Measurements from ENCODE around the gene TACO1.

Gene TACO1

DNA sequence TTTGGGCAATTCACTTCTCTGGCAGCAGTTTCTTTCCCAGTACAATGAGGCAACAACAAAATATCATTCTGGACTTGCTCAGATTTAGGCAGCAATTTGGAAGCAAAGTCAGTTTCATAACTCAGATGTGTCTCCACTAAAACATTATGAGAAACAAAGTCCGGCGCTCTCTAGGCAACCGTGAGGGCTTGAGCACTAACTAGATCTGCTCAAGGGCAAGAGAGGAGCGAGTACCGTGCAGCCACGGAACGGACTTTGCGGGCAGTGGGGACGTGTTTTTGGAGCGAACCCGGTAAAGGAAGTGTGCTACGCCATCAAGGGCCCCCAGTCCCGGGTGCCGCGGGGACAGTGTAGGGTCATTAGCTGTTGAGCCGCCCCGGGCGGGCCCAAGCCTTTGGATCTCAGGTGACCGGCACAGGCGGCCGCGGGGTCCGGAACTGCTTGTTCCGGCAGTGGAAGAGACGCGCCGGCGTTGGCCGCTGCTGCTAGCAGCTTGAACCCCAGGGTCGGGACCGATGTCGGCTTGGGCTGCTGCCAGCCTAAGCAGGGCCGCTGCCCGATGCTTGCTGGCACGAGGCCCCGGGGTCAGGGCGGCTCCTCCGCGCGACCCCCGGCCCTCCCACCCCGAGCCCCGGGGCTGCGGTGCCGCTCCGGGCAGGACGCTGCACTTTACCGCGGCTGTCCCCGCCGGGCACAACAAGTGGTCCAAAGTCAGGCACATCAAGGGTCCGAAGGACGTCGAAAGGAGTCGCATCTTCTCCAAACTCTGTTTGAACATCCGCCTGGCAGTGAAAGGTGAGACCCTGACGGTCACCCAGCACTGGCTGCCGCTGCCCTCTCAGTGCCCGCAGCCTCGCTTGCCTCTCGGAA lies at the start of gene TACO1:
Gene TACO1, plus strand, starts transcription at position 327 of the 870 bp plus-strand sequence. Its CDS starts 189 bp downstream, at position 516.
- DNase-seq: peak; percentile 65

DNA sequence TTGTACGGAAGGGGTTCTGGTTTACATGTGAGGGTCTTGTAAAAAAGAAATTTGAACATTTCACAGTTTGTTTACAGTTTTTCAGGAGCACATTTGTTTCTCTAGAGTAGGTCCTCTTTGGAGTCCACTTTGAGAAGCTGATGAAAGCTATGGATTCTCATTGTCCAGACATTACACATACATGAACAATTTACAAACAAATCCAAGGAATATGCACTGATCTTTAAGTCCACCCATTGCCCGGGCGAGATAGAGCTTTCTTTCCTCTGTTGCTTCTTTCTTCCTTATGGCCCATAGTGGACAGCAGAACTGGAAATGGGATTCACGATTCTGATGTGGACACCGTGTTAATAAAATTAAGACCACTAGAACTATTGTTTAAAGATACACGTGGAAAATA lies 48.5 kb upstream of the TACO1 start:
- DNase-seq: no peak

DNA sequence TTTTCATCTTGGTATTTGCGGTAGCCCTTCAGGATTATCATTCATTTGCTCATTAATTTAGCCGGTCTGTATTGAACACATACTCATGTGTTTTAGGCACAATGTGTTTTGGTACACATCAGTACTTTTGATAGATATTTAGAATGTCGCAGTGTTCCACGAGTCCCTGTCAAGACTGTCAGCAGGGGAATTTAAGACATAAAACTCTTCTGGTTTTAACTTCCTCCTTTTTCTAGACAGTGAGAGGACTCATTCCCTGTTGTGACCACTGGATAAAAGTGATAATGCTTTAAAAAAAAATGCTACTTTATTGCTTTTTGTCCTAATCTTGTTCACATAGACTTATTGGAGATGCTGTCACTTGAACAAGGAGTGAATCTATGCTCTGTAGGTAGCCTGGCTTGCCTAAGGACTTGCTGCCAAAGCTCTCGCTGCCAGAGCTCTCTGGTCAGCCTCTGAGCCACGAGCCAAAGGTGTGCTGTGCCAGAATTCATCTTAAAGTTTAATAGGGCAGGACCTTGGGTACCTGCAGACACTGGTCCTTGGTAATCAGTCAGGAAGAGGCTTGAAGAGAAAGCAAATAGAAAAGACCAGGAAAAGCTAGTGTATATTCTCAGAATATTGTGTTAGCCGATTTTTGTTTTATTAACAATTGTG lies 45.1 kb upstream of the TACO1 start:
- no peak for DNase-seq

DNA sequence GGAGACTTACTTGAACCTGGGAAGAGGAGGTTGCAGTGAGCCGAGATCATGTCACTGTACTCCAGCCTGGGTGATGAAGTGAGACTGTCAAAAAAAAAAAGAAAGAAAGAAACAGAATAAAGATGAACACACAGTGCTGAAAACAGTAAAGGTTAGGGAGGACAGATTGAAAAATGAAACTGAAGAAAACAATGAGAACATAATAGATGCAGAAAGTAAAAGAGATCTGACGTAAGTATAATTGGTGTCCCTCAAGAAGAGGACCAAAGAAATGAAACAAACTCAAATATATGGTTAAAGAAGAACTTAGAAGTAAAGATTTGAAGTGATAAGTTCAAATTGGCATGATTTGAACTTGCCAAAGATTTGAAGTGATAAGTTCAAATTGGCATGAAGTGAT lies 43.3 kb upstream of the TACO1 start:
- DNase-seq: no peak

- no peak for DNase-seq
Measured at GRCh38 chr17:63558441-63558840, 42.3 kb upstream of the TACO1 start.

- no peak for DNase-seq
Measured at GRCh38 chr17:63561819-63562218, 38.9 kb upstream of the TACO1 start.

DNA sequence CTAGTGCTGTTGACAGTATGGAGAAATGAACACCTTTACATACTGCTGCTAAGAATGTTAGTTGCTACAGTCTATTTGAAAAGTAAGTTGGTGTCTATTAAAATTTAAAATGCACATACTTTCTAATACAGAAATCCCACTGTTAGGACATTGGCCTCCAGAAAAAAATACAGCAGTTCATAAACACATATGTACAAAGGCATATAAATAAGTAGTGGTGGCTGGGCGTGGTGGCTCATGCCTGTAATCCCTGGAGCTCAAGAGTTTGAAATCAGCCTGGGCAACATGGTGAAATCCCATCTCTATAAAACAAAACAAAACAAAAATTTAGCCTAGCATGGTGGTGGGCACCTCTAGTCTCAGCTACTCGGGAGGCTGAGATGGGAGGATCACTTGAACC lies 37.4 kb upstream of the TACO1 start:
- DNase-seq: no peak

DNA sequence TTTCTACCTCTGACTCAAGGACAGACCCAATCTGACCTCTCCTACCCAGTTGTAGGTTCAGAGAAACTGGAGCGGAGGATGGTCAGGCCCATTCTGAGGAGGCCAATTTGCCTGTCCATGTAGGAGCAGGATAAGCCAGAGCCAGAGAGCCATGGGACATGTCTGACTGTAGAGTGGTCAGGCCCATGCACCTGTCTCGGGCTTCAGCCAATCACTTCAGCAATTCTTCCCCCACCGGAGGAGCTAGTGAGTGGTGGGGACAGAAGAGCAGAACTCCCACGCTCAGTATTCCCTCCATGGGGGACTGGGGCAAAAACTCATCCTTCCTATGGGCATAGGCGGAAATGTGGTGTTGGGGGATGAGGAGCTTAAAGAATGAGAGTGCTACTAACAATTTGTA lies 36.1 kb upstream of the TACO1 start:
- no peak for DNase-seq

DNA sequence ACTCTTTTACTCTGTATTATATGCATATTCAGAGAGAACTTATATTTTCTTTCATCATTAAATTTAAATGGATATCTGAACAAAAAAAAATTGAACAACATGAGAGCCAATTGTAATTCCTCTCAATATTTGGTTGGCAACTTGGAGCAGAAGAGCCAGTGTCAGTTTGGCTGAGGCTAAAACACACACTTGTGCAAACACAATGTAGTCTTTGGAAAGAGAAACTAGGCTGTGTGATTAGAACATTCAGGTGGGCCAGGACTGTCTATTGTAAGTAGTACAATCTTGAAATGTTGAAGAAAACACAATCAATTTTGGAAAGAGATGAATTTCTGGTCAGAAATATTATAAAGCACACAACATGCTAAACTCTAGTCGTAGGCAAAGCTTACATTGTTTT lies 33.5 kb upstream of the TACO1 start:
- no peak for DNase-seq

DNA sequence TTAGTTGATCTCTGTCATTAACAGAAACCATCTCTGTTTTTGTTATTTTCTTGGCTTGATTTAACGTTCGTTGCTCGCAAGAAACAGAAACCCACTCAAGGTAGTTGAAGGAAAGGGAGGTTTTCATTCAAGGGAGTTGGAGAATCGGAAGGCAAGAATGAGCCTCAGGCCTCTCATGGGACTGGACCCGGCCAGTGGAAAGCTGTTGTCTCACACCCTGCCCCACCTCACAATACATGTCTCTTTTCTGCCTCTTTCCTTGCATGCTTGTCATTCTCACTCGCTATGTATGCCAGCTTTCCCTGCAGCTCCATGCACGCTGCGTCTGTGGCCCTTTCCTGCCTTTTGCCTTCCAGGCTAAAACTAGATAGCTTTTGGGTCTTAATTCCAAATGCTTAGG lies 32.1 kb upstream of the TACO1 start:
- DNase-seq: no peak

DNA sequence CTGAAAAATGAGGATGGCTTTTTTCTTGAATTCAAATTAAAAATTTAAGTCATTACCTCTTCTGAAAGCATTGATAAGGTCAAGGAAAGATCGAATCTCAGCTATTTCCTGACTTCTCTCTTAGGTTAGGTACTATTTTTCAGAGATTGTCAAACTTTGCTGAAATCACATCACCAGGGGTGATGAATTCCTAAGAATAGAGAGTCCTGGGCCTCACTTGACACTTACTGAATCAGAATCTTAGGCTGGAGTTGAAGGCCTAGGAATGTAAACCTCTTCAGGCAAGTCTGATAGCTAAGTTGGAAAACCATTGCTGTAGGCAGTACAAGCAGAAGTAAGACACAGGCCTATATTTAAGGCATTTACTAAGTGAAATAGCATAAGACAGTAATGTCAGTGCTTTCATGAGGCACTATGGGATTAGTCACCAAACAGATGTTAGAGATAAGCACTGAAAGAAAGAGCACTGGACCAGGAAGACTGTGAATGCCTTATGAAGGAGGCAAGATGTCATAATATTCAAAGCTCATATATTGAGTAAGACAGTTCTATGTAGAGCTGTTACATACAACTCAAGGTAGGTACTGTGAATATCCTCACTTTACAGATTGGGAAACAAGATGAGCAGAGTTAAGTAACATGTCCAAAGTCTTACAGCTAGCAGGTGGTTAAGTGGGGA lies 28.9 kb upstream of the TACO1 start:
- no peak for DNase-seq

GRCh38 chr17:63573634-63574033 lies 27.1 kb upstream of the TACO1 start:
- no peak for DNase-seq

DNA sequence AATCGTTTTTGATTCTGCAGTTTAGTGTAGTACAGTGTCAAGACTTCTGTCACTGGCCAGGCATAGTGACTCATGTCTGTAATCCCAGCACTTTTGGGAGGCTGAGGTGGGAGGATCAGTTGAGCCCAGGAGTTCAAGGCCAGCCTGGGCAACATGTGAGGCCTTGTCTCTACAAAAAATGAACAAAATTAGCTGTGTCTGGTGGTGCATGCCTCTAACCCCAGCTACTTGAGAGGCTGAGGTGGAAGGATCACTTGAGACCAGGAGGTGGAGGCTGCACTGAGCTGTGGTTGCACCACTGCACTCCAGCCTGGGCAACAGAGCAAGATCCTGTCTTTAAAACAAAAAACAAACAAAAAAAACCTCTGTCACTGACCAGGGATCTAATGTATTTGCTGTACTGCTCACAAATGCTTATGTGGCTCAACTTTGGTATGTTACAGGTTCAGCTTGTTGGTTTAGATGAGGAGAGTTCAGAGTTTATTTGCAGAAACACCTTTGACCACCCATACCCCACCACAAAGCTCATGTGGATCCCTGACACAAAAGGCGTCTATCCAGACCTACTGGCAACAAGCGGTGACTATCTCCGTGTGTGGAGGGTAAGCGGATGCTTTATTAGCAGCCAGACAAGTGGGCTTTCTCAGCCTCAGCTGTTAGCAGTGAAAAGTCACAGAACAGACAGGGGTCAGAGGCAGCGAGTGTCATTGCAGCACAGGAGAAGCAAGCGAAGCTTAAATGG lies 22.5 kb upstream of the TACO1 start:
- DNase-seq: no peak

DNA sequence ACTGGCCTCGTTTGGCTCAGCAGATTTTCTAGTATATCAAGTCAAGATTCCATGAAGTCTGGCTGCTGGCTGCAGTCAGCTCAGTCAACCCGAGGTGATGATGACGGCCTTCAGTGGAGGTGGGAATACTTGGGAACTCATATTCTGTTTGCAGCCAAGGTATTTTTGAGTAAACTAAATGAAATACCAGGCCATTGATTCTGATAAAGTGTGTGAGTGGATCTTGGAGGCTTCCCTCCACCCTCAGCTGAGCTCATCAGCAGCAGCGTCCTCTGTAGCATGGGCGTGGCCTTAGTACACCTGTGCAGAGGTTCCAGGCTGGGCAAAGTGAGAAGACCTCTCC lies 22.0 kb upstream of the TACO1 start:
- no peak for DNase-seq

DNA sequence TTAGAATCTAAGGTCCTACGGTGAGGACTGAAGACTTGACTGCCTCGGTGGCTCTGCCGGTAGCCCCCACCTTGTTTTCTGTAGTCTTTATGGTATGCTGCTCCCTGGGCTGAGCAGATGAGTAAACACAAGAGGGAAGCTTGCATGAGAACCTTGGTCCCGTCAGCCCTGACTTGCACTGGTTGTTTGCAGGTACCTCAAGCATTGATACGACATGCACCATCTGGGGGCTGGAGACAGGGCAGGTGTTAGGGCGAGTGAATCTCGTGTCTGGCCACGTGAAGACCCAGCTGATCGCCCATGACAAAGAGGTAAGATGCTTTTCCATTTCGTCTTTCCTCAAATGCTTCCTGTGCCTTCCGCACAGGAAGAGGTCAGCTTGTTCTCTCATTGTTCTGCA lies 21.1 kb upstream of the TACO1 start:
- DNase-seq: no peak

GRCh38 chr17:63587770-63588169 lies 12.9 kb upstream of the TACO1 start:
- no peak for DNase-seq

DNA sequence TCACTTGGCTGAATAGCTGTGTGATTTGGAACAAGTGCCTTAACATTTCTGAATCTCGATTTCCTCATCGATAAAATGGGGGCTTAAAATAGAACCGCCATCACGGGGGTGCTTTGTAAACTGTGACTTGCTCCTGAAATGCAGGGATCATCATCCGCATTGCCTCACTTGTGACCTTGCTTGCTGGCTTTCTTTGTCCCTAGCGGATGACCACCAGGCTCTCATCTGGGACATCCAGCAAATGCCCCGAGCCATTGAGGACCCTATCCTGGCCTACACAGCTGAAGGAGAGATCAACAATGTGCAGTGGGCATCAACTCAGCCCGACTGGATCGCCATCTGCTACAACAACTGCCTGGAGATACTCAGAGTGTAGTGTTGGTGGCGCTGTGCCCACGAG lies 11.9 kb upstream of the TACO1 start:
- DNase-seq: no peak

- no peak for DNase-seq
Measured at GRCh38 chr17:63589646-63590045, 11.0 kb upstream of the TACO1 start.

DNA sequence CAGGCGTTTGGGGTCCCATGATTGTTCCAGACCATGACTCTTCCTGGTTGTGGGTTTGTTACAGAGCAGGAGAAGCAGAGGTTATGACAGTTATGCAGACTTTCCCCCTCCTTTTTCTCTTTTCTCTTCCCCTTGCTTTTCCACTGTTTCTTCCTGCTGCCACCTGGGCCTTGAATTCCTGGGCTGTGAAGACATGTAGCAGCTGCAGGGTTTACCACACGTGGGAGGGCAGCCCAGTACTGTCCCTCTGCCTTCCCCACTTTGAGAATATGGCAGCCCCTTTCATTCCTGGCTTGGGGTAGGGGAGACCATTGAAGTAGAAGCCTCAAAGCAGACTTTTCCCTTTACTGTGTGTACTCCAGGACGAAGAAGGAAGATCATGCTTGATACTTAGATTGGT lies 7.9 kb upstream of the TACO1 start:
- no peak for DNase-seq

DNA sequence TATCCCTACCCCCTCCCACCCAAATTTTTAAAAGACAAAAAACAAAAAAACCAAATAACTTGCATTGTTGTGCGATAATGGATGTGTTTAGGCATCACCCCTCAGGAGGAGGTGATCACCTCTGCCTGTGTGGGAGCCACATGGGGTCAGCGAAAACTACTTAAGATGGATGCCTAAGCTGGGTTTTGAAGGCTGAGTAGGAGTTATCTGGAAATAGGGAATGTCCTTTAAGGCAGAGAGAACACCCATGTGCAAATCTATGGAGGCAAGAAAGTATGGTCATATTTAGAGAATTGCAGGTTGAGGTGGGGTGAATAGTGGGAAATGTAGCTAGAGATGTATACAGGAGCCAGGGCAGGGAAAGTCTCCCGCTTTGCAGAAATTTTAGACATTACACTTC lies 5.6 kb upstream of the TACO1 start:
- DNase-seq: no peak

DNA sequence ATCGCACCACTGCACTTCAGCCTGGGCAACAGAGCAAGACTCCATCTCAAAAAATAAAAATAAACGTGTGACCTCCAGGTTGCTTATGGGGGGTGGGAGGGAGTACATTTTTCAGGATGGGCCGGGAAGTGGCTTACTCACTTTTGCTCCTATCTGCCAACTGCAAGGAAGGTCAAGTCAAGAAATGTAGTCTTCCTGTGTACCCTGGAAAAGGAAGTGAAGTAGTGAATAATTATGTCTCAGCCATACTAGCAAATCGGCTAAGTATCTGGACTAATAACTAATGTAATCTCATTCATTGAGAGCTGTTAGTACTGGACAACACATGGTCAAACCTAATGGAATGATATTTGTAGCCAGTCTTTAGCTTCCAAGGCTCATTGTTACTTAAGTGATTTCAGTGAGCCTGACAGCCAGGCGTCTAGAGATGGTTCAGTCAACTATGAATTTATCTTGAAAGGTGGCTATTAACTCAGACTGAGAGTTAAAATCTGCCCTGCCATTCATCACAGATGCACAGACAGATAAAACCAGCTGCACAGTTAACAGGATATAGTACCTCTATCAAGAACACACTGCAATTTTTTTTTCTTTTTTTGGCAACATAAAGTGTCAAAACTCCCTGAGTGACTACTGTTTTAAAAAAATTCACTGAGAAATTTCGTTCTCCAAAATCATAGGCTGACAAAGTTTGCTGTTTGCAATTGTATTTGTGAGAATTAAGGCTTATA lies 3.7 kb upstream of the TACO1 start:
- DNase-seq: no peak

GRCh38 chr17:63598281-63598680 lies 2.4 kb upstream of the TACO1 start:
- no peak for DNase-seq

All from NCI-H524 treated with DMSO at 0.1 percent for 48 hours (cell line).